Uterus (tissue), 2 donors: Measurements from ENCODE around the gene ARAP1.

Experiments
- CTCF ChIP-seq, 4 experiments: fragments of 200-600 bp in 2 of 4; fragments of 450-650 bp in 2 of 4; sonication (generic) in 2 of 4; IDR thresholded peaks; one replicate each; pipeline ENCODE4 v1.5.1; 2016 to 2019; ENCODE audit warnings: antibody characterized with exemption in 4 of 4, mild to moderate bottlenecking in 2 of 4, moderate library complexity in 1 of 4
- POLR2A ChIP-seq, 2 donors: fragments of 450-650 bp; IDR thresholded peaks; one replicate each; pipeline ENCODE4 v1.6.1; 2016; ENCODE audit warnings: antibody characterized with exemption in 2 of 2, mild to moderate bottlenecking in 1 of 2, moderate library complexity in 1 of 2

GRCh38 chr11:72741429-72741833 is 10.8 kb downstream of the ARAP1 start:
- no peak for TF ChIP-seq CTCF (IDR thresholded peaks at IDR 0.05)
- no peak for TF ChIP-seq POLR2A (IDR thresholded peaks at IDR 0.05)
